Measurements from ENCODE around the gene TMEM266.

Gene TMEM266

GRCh38 chr15:76099388-76099787 is 39.6 kb downstream of the TMEM266 start:
- Histone ChIP-seq H3K4me3 (IDR thresholded peaks at IDR 0.05; ENCODE audit: insufficient read depth, low read depth, low read length) (no peak overlapping the region), H4K20me1 (ENCODE audit: insufficient read depth) (no peaks in the 10 kb centered on the region), H3K27ac (no peak overlapping the region), H2AFZ (ENCODE audit: low read depth) (no peak overlapping the region), H3K9ac (no peak overlapping the region), H3K4me1 (ENCODE audit: low read depth, poor library complexity, severe bottlenecking) (no peaks in the 10 kb centered on the region), H3K27me3 (ENCODE audit: insufficient read depth, low read depth) (no peaks in the 10 kb centered on the region), H3K79me2 (ENCODE audit: insufficient read depth, low read depth) (no peaks in the 10 kb centered on the region), H3K4me2 (no peak overlapping the region), H3K36me3 (ENCODE audit: insufficient read depth) (no peaks in the 10 kb centered on the region)
- TF ChIP-seq CTCF (conservative IDR thresholded peaks at IDR 0.05; ENCODE audit: low read depth, low read length) = no peak

DNA sequence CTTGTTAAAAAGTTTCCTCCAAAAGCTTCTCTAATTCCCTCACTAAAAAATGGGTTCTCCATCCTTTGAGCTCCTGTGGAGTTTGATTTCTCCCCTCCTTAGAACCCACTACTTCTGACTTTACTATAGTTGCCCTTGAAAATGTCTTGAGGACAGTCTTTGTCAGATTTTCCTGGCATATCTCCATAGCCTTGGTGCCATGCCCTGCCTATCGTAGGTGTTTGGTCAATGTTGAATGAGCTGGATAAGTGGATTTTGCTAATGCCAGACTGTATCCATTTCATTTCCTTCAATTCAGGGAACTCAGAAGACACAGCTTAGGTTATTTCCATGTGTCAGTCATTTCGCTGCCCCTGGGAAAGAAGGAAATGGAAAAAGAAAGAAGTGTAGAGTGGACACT is 40.6 kb downstream of the TMEM266 start:
- TF ChIP-seq CTCF (conservative IDR thresholded peaks at IDR 0.05; ENCODE audit: low read depth, low read length) = no peak
- Histone ChIP-seq H3K4me3 (IDR thresholded peaks at IDR 0.05; ENCODE audit: insufficient read depth, low read depth, low read length) (no peak overlapping the region), H3K4me2 (no peak overlapping the region), H3K79me2 (ENCODE audit: insufficient read depth, low read depth) (no peaks in the 10 kb centered on the region), H3K27ac (no peak overlapping the region), H3K4me1 (ENCODE audit: low read depth, poor library complexity, severe bottlenecking) (no peaks in the 10 kb centered on the region), H3K27me3 (ENCODE audit: insufficient read depth, low read depth) (no peaks in the 10 kb centered on the region), H2AFZ (ENCODE audit: low read depth) (no peak overlapping the region), H4K20me1 (ENCODE audit: insufficient read depth) (no peaks in the 10 kb centered on the region), H3K36me3 (ENCODE audit: insufficient read depth) (no peaks in the 10 kb centered on the region), H3K9ac (no peak overlapping the region)

DNA sequence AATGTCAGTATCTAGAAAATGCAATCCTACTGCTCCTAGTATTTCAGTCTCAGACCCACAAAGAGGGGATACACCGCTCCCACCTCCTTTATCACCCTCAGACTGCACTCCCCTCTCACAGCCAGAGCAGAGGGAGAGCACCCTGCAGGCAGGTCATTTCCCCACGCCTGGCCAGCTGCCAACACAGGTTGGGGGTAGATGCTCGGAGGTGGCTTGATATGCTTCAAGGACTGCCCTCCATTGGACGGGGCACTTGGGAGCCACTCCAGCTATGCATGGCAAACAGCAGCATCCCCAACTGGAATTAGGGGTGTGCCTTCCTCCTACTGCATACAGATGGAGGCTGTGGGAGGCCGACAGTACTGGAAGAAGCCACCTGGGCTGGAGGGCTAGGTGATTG is 41.9 kb downstream of the TMEM266 start:
- H3K9ac ChIP-seq = no peak overlapping the region
- no peak overlapping the region for H3K27ac ChIP-seq
- no peak overlapping the region for H2AFZ ChIP-seq (ENCODE audit: low read depth)
- no peaks in the 10 kb centered on the region for H4K20me1 ChIP-seq (ENCODE audit: insufficient read depth)
- no peak for TF ChIP-seq CTCF (conservative IDR thresholded peaks at IDR 0.05; ENCODE audit: low read depth, low read length)
- H3K27me3 ChIP-seq (ENCODE audit: insufficient read depth, low read depth) = no peaks in the 10 kb centered on the region
- no peak overlapping the region for H3K4me2 ChIP-seq
- no peaks in the 10 kb centered on the region for H3K4me1 ChIP-seq (ENCODE audit: low read depth, poor library complexity, severe bottlenecking)
- H3K36me3 ChIP-seq (ENCODE audit: insufficient read depth) = no peaks in the 10 kb centered on the region
- H3K4me3 ChIP-seq (IDR thresholded peaks at IDR 0.05; ENCODE audit: insufficient read depth, low read depth, low read length) = no peak overlapping the region
- no peaks in the 10 kb centered on the region for H3K79me2 ChIP-seq (ENCODE audit: insufficient read depth, low read depth)

GRCh38 chr15:76105391-76105790 is 45.6 kb downstream of the TMEM266 start:
- Histone ChIP-seq H3K27me3 (ENCODE audit: insufficient read depth, low read depth) (no peaks in the 10 kb centered on the region), H3K4me2 (no peak overlapping the region), H3K4me3 (IDR thresholded peaks at IDR 0.05; ENCODE audit: insufficient read depth, low read depth, low read length) (no peak overlapping the region), H4K20me1 (ENCODE audit: insufficient read depth) (no peaks in the 10 kb centered on the region), H3K36me3 (ENCODE audit: insufficient read depth) (no peaks in the 10 kb centered on the region), H3K79me2 (ENCODE audit: insufficient read depth, low read depth) (no peaks in the 10 kb centered on the region), H3K4me1 (ENCODE audit: low read depth, poor library complexity, severe bottlenecking) (no peaks in the 10 kb centered on the region), H3K27ac (no peak overlapping the region), H2AFZ (ENCODE audit: low read depth) (no peak overlapping the region), H3K9ac (no peak overlapping the region)
- TF ChIP-seq CTCF (conservative IDR thresholded peaks at IDR 0.05; ENCODE audit: low read depth, low read length) = no peak

DNA sequence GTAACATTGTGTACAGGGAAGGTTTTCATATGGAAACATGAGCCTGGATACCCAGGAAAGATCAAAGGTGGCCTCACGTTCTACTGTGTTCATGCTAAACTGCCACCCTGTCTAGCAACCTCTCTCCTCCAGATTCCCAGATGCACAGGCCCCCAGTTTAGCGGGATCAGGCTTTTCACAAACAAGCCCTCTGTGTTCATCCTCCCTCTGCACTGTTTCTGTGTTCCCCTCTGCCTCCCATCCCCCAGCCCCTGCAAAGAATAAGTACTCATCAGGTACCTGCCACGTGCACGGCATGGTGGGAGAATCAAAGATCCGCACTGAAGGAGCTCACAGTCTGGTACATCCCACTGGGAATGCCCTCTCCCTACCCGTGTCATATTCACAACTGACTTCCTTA is 46.1 kb downstream of the TMEM266 start:
- Histone ChIP-seq H3K27me3 (ENCODE audit: insufficient read depth, low read depth) (no peaks in the 10 kb centered on the region), H3K27ac (no peak overlapping the region), H3K36me3 (ENCODE audit: insufficient read depth) (no peaks in the 10 kb centered on the region), H3K4me1 (ENCODE audit: low read depth, poor library complexity, severe bottlenecking) (no peaks in the 10 kb centered on the region), H2AFZ (ENCODE audit: low read depth) (no peak overlapping the region), H3K9ac (no peak overlapping the region), H3K4me2 (no peak overlapping the region), H4K20me1 (ENCODE audit: insufficient read depth) (no peaks in the 10 kb centered on the region), H3K4me3 (IDR thresholded peaks at IDR 0.05; ENCODE audit: insufficient read depth, low read depth, low read length) (no peak overlapping the region), H3K79me2 (ENCODE audit: insufficient read depth, low read depth) (no peaks in the 10 kb centered on the region)
- TF ChIP-seq CTCF (conservative IDR thresholded peaks at IDR 0.05; ENCODE audit: low read depth, low read length) = no peak

Measured in KMS-11 (cell line).